ENCODE measurements around the gene KCNQ5.

KCNQ5 gene

GRCh38 chr6:72938104-72938503 is 316.2 kb downstream of the KCNQ5 start:
- no peaks in the 10 kb centered on the region for H3K27me3 ChIP-seq (ENCODE audit: insufficient read depth, low read length)
- no peak overlapping the region for H3K27ac ChIP-seq (ENCODE audit: low read length)
- H3K4me3 ChIP-seq (ENCODE audit: low read length): no peak overlapping the region
- no peaks in the 10 kb centered on the region for H3K4me1 ChIP-seq (ENCODE audit: insufficient read depth, low read length)
- H3K9me3 ChIP-seq (ENCODE audit: insufficient read depth, low read depth, low read length): no peaks in the 10 kb centered on the region
- no peaks in the 10 kb centered on the region for H3K36me3 ChIP-seq (ENCODE audit: insufficient read depth, low read depth, low read length)
- H3K9ac ChIP-seq (ENCODE audit: low read depth, low read length): no peak overlapping the region

GRCh38 chr6:72939004-72939403 is 317.1 kb downstream of the KCNQ5 start:
- Histone ChIP-seq H3K36me3 (ENCODE audit: insufficient read depth, low read depth, low read length) (no peaks in the 10 kb centered on the region), H3K4me1 (ENCODE audit: insufficient read depth, low read length) (no peaks in the 10 kb centered on the region), H3K4me3 (ENCODE audit: low read length) (no peak overlapping the region), H3K27ac (ENCODE audit: low read length) (no peak overlapping the region), H3K9me3 (ENCODE audit: insufficient read depth, low read depth, low read length) (no peaks in the 10 kb centered on the region), H3K9ac (ENCODE audit: low read depth, low read length) (no peak overlapping the region), H3K27me3 (ENCODE audit: insufficient read depth, low read length) (no peaks in the 10 kb centered on the region)

GRCh38 chr6:72940265-72940664 is 318.4 kb downstream of the KCNQ5 start:
- no peak overlapping the region for H3K27ac ChIP-seq (ENCODE audit: low read length)
- H3K4me1 ChIP-seq (ENCODE audit: insufficient read depth, low read length): no peaks in the 10 kb centered on the region
- H3K36me3 ChIP-seq (ENCODE audit: insufficient read depth, low read depth, low read length): no peaks in the 10 kb centered on the region
- H3K27me3 ChIP-seq (ENCODE audit: insufficient read depth, low read length): no peaks in the 10 kb centered on the region
- H3K9me3 ChIP-seq (ENCODE audit: insufficient read depth, low read depth, low read length): no peaks in the 10 kb centered on the region
- H3K4me3 ChIP-seq (ENCODE audit: low read length): no peak overlapping the region
- no peak overlapping the region for H3K9ac ChIP-seq (ENCODE audit: low read depth, low read length)

GRCh38 chr6:72941263-72941662 is 319.4 kb downstream of the KCNQ5 start:
- H3K9me3 ChIP-seq (ENCODE audit: insufficient read depth, low read depth, low read length): no peaks in the 10 kb centered on the region
- no peaks in the 10 kb centered on the region for H3K27me3 ChIP-seq (ENCODE audit: insufficient read depth, low read length)
- no peaks in the 10 kb centered on the region for H3K36me3 ChIP-seq (ENCODE audit: insufficient read depth, low read depth, low read length)
- H3K4me1 ChIP-seq (ENCODE audit: insufficient read depth, low read length): no peaks in the 10 kb centered on the region
- no peak overlapping the region for H3K4me3 ChIP-seq (ENCODE audit: low read length)
- no peak overlapping the region for H3K27ac ChIP-seq (ENCODE audit: low read length)
- no peak overlapping the region for H3K9ac ChIP-seq (ENCODE audit: low read depth, low read length)

- H3K27me3 ChIP-seq (ENCODE audit: insufficient read depth, low read length): no peaks in the 10 kb centered on the region
- H3K9me3 ChIP-seq (ENCODE audit: insufficient read depth, low read depth, low read length): no peaks in the 10 kb centered on the region
- no peak overlapping the region for H3K4me3 ChIP-seq (ENCODE audit: low read length)
- no peak overlapping the region for H3K9ac ChIP-seq (ENCODE audit: low read depth, low read length)
- H3K36me3 ChIP-seq (ENCODE audit: insufficient read depth, low read depth, low read length): no peaks in the 10 kb centered on the region
- H3K4me1 ChIP-seq (ENCODE audit: insufficient read depth, low read length): no peaks in the 10 kb centered on the region
- no peak overlapping the region for H3K27ac ChIP-seq (ENCODE audit: low read length)
Measured at GRCh38 chr6:72941751-72942150, 319.9 kb downstream of the KCNQ5 start.

- Histone ChIP-seq H3K36me3 (ENCODE audit: insufficient read depth, low read depth, low read length) (no peaks in the 10 kb centered on the region), H3K27me3 (ENCODE audit: insufficient read depth, low read length) (no peaks in the 10 kb centered on the region), H3K27ac (ENCODE audit: low read length) (no peak overlapping the region), H3K4me3 (ENCODE audit: low read length) (no peak overlapping the region), H3K9ac (ENCODE audit: low read depth, low read length) (no peak overlapping the region), H3K4me1 (ENCODE audit: insufficient read depth, low read length) (no peaks in the 10 kb centered on the region), H3K9me3 (ENCODE audit: insufficient read depth, low read depth, low read length) (no peaks in the 10 kb centered on the region)
Measured at GRCh38 chr6:72943699-72944098, 321.8 kb downstream of the KCNQ5 start.

GRCh38 chr6:72944660-72945059 is 322.8 kb downstream of the KCNQ5 start:
- Histone ChIP-seq H3K27ac (ENCODE audit: low read length) (no peak overlapping the region), H3K4me1 (ENCODE audit: insufficient read depth, low read length) (no peaks in the 10 kb centered on the region), H3K36me3 (ENCODE audit: insufficient read depth, low read depth, low read length) (no peaks in the 10 kb centered on the region), H3K4me3 (ENCODE audit: low read length) (no peak overlapping the region), H3K27me3 (ENCODE audit: insufficient read depth, low read length) (no peaks in the 10 kb centered on the region), H3K9ac (ENCODE audit: low read depth, low read length) (no peak overlapping the region), H3K9me3 (ENCODE audit: insufficient read depth, low read depth, low read length) (no peaks in the 10 kb centered on the region)

GRCh38 chr6:72946774-72947173 is 324.9 kb downstream of the KCNQ5 start:
- no peaks in the 10 kb centered on the region for H3K36me3 ChIP-seq (ENCODE audit: insufficient read depth, low read depth, low read length)
- H3K4me1 ChIP-seq (ENCODE audit: insufficient read depth, low read length): no peaks in the 10 kb centered on the region
- no peak overlapping the region for H3K27ac ChIP-seq (ENCODE audit: low read length)
- no peak overlapping the region for H3K4me3 ChIP-seq (ENCODE audit: low read length)
- no peaks in the 10 kb centered on the region for H3K9me3 ChIP-seq (ENCODE audit: insufficient read depth, low read depth, low read length)
- no peaks in the 10 kb centered on the region for H3K27me3 ChIP-seq (ENCODE audit: insufficient read depth, low read length)
- no peak overlapping the region for H3K9ac ChIP-seq (ENCODE audit: low read depth, low read length)

- H3K9ac ChIP-seq (ENCODE audit: low read depth, low read length): no peak overlapping the region
- H3K4me3 ChIP-seq (ENCODE audit: low read length): no peak overlapping the region
- H3K4me1 ChIP-seq (ENCODE audit: insufficient read depth, low read length): no peaks in the 10 kb centered on the region
- no peaks in the 10 kb centered on the region for H3K36me3 ChIP-seq (ENCODE audit: insufficient read depth, low read depth, low read length)
- no peaks in the 10 kb centered on the region for H3K9me3 ChIP-seq (ENCODE audit: insufficient read depth, low read depth, low read length)
- no peaks in the 10 kb centered on the region for H3K27me3 ChIP-seq (ENCODE audit: insufficient read depth, low read length)
- H3K27ac ChIP-seq (ENCODE audit: low read length): no peak overlapping the region
Measured at GRCh38 chr6:72947534-72947933, 325.7 kb downstream of the KCNQ5 start.

- H3K4me3 ChIP-seq (ENCODE audit: low read length): no peak overlapping the region
- no peaks in the 10 kb centered on the region for H3K9me3 ChIP-seq (ENCODE audit: insufficient read depth, low read depth, low read length)
- no peaks in the 10 kb centered on the region for H3K27me3 ChIP-seq (ENCODE audit: insufficient read depth, low read length)
- H3K4me1 ChIP-seq (ENCODE audit: insufficient read depth, low read length): no peaks in the 10 kb centered on the region
- H3K27ac ChIP-seq (ENCODE audit: low read length): no peak overlapping the region
- H3K9ac ChIP-seq (ENCODE audit: low read depth, low read length): no peak overlapping the region
- H3K36me3 ChIP-seq (ENCODE audit: insufficient read depth, low read depth, low read length): no peaks in the 10 kb centered on the region
Measured at GRCh38 chr6:72948153-72948552, 326.3 kb downstream of the KCNQ5 start.

GRCh38 chr6:72950114-72950860 is 328.4 kb downstream of the KCNQ5 start:
- H3K36me3 ChIP-seq (ENCODE audit: insufficient read depth, low read depth, low read length): no peaks in the 10 kb centered on the region
- H3K4me1 ChIP-seq (ENCODE audit: insufficient read depth, low read length): no peaks in the 10 kb centered on the region
- H3K9me3 ChIP-seq (ENCODE audit: insufficient read depth, low read depth, low read length): no peaks in the 10 kb centered on the region
- H3K27me3 ChIP-seq (ENCODE audit: insufficient read depth, low read length): no peaks in the 10 kb centered on the region
- H3K4me3 ChIP-seq (ENCODE audit: low read length): no peak overlapping the region
- H3K27ac ChIP-seq (ENCODE audit: low read length): no peak overlapping the region
- H3K9ac ChIP-seq (ENCODE audit: low read depth, low read length): no peak overlapping the region

- Histone ChIP-seq H3K27me3 (ENCODE audit: insufficient read depth, low read length) (no peaks in the 10 kb centered on the region), H3K4me1 (ENCODE audit: insufficient read depth, low read length) (peaks cover 6% of the 10 kb centered on the region), H3K9ac (ENCODE audit: low read depth, low read length) (no peak overlapping the region), H3K27ac (ENCODE audit: low read length) (no peak overlapping the region), H3K36me3 (ENCODE audit: insufficient read depth, low read depth, low read length) (no peaks in the 10 kb centered on the region), H3K9me3 (ENCODE audit: insufficient read depth, low read depth, low read length) (no peaks in the 10 kb centered on the region), H3K4me3 (ENCODE audit: low read length) (no peak overlapping the region)
Measured at GRCh38 chr6:72952808-72953630, 331.2 kb downstream of the KCNQ5 start.

Data from iPS-20b (cell line).